GM18511 (cell line): ENCODE results near the gene IGDCC3.

ENCODE experiments used
- ATAC-seq: cut with Tn5 transposase; IDR thresholded peaks from one replicate; pipeline ENCODE4 v1.9.1; 2021; ENCODE audit warnings: mild to moderate bottlenecking, moderate library complexity; ENCODE audit not compliant: unreplicated experiment

Gene IGDCC3

DNA sequence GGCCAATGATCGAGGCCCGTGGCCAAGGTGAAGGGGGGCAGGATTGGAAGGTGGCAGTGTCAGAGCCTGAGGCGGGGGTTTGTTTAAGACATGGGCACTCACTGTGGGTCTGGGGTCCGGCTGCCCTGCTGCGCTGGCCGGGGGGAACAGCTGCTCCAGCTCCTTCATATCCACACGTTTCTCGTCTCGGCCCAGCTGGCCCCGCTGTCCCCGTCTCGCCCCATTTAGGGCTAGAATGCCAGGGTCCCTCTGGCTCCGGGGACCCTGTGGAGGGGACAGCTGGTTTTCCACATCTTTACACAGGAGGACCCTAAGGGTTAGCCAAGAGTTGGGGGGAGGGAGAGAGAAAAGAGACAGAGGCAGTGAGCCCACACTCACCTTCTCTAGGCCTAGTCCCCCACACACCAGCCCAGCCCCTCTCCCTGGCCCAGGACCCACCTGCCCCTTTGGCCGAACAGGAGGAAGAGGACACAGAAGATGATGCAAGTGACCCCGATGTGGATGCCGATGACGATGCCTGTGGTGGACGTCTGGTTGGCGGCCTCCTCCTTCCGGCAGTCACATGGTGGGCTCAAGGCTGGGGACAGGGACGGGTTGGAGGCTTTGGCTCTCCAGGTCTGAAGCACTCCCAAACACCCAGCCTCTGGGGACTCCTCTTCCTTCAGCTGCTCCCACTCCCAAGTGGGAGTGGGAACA is 48.4 kb downstream of the IGDCC3 start:
- no peak for ATAC-seq

DNA sequence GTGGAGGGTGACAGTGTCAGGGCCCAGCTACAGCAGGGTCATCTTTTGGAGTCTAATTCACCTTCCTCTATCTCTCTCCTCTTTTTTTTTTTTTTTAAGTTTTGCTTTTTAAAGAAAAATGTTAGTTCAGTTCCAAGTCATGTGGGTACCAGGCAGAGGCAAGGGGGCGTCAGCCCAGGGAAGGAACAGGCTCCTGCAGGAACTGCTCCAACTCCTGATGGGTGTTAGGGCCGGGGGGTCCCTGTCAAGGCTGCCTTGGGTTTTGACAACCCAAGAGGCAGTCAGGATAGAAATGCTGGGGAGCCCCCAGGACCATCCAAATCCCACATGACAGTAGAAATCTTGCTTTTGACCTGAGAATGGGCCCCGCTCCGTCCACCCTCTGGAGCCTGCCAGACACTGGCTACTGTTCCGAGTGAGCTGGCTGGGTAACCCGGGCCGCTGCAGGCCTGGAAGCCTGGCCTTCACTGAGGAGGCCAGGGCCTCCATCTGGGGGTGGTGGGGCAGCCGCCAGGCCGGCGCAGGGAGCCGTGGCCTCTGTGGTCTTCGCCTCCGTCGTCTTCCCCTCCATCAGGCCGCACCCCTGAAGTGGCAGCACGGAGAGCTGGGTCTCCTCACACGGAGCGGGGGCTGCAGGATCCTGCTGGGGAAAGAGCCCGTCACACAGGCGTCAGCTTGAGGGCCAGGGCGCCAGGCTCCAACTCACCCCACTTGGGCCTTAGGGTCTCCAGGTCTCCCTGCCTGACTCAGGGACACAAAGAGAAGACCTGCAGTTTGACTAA is 49.1 kb downstream of the IGDCC3 start:
- ATAC-seq: no peak

DNA sequence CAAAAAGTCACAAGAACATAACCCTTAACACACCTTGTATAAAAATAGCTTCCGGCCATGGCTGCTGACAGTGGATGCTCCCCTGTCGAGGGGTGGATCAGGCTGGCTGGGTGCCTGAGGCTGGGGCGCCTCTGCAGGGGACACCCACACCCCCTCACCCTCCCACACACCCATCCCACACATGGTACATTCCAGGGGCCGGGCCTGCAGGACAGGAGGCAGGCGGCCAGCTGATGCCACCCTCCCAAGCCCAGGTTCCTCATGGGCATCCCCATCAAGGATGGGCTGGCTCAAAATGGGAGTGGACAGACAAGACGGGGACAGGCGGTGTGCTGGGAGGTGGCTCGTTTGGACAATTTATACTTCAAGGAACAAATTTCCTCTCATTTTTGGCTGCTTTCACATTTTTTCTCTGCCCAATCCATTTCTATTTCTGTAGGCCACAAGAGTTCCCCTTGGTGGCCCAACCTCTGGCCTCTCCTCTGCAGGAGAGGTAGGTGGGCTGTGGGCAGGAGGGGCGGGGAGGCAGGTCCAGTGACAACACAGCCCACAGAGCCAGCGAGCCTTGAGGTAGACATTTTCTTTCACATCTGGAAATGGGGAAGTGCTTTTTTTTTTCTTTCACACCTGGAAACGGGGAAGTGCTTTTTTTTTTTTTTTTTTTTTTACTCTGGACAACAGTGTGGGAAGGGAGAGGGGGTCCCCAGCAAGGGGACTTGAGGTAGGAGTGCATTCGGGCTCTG is 50.0 kb downstream of the IGDCC3 start:
- no peak for ATAC-seq

DNA sequence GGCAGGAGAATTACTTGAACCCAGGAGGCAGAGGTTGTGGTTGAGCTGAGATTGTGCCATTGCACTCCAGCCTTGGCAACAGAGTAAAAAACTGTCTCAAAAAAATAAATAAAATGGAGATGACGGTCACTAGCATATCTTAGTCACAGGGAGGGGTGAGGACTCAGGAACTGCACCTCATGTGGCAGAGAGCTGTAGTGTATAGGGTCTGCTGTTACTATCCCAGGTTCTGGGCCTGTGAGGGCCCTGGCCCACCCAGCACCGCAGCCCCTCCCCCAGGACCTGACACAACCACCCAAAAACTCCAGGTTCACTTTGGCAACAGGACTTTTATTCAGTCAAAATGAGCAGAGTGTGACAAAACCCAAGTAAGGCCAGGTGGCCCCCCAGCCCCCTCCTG is 51.0 kb downstream of the IGDCC3 start:
- ATAC-seq: no peak

DNA sequence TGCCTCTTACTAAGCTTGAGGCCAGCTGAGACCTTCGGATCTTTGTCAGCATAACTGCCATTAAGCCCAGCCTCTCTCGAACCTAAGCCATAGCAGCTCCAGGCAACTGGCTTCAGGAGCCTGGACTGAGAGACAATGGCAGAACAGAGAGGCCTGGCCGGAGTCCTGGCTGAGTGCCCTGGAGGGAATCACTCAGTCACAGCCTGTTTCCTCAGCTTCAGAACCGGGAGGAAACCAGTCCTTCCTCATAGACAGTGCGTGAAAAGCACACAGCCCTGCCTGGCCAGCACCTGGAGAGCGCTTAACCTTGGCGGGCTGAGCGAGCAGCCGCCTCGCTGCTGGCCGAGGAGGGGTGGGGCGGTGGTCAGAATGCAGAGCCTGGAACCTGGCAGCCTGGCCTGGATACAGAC is 51.7 kb downstream of the IGDCC3 start:
- no peak for ATAC-seq

DNA sequence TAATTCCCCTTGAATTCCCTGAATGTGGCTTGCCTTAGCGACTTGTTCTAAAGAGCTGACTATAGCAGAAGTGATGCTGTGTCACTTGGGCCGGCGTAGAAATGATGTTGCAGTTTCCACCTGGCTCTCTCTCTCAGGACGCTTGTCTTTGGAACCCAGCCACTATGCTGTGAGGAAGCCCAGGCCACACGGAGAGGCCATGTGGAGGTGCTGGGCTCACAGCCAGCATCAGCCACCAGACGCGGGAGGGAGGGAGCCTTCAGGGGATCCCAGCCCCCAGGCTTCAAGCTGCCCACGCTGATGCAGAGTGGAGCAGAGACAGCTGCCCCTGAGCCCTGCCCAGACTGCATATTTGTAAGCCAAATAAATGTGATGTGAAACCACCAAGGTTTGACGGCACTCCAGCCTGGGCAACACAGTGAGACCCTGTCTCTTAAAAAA is 54.7 kb downstream of the IGDCC3 start:
- ATAC-seq: no peak

DNA sequence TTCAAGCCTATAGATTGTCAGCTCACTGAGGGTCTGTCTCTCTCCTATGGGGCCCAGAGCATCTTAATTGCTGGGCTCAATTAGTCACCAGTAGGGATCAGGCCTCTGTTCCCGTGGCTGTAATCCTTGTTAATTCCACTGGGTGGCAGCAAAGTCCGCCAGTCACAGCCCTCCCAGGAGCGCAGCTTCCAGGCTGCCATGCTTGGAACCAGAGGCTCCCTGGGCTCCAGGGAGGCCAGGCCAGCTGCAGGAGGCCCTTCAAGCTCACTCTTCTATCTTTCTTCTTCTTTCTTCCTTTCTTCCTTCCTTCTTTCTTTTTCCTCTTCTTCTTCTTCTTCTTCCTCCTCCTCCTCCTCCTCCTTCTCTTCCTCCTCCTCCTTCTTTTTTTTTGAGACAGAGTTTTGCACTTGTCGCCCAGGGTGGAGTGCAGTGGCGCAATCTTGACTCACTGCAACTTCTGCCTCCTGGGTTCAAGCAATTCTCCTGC is 58.9 kb downstream of the IGDCC3 start:
- ATAC-seq: no peak

DNA sequence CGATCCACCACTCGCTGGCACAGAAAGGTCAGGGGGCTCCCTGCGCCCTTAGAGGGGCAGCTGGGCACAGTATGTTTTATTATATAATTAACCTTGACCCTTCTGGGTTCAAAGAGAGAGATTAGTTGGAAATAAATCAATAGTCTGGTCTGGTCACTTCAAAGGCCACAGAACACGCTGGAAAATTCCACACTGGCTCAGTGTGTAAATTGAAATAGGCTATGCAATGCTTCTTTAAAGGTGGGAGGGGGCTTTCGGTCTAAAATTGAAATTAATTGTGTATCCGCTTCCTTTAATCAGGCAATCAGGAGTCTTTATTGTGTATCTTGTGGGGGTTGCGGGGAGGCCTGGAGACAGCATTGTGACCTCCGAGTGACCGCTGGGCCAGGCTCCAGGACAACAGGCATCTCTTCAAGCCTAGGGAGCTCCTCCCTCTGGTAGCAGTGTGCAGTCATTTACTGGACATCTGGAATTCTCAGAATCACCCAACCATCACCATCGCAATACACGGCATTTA is 65.3 kb downstream of the IGDCC3 start:
- no peak for ATAC-seq

DNA sequence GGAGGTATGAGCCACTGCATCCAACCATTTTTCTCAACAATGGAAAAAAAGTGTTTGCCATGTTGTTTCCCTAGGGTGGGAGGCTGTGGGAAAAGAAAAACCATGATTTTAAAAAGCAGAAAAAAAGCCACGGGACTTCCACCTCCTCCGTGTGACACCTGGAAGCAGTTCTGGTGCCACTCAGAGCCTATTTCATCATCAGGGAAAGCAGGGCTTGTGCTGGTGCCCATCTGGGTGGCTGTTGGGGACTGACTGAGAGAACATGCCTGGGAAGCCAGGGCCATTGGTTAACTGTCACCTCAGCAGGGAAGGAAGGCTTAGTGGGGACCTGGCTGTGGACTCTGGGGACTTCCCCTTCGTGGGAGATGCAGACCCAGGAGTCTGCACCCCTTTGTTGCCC is 66.0 kb downstream of the IGDCC3 start:
- no peak for ATAC-seq

DNA sequence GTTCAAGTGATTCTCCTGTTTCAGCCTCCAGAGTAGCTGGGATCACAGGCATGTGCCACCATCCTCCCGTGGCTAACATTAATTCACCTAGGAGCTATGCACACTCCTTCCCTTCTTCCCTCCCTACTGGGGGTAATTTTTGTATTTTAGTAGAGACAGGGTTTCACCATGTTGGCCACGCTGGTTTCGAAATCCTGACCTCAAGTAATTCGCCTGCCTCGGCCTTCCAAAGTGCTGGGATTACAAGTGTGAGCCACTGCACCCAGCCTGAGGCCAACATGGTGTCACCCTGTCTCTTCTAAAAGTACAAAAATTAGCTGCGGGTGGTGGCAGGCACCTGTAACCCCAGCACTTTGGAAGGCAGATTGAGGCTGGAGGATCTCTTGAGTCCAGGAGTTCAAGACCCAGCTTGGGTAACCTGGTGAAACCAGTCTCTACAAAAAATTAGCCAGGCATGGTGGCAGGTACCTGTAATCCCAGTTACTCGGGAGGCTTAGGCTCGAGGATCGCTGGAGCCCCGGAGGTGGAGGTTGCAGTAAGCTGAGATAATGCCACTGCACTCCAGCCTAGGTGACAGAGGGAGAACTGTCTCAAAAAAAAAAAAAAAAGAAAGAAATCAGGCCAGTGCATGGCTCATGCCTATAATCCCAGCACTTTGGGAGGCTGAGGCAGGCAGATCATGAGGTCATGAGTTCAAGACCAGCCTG is 67.2 kb downstream of the IGDCC3 start:
- no peak for ATAC-seq

DNA sequence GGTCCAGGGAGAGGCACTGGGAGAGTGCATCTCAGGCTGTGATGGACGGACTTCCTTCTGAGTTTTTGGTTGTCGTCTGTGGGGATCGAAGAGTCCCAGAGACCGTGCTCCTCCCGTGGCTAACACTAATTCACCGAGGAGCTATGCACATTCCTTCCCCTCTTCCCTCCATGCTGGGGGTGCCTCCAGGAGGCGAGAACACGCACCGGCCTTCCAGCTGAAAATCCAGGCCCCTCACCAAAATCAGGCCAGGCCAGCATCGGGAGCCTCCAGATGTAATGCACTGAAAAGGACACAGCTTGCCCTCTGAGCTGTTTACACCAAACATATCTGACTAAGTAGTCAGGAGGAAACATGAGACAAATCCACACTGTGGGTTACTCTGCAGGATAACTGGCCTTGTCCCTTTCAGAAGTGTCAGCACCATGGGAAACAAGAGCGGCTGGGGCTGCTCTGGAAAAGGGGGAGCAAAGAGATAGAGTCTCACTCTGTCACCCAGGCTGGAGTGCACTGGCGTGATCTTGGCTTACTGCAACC is 67.9 kb downstream of the IGDCC3 start:
- ATAC-seq: no peak

DNA sequence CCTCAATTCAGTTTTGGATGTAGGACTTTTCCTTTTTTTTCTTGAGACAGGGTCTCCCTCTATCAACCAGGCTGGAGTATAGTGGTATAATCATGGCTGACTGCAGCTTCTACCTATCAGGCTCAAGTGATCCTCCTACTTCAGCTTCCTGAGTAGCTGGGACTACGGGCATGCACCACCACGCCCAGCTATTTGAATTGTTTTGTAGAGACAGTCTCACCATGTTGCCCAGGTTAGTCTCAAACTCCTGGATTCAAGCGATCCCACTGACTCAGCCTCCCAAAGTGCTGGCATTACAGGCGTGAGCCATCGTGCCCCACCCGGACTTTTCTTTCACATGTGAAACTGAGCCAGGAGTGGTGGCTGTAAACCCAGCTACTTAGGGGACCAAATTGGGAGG is 69.8 kb downstream of the IGDCC3 start:
- no peak for ATAC-seq

DNA sequence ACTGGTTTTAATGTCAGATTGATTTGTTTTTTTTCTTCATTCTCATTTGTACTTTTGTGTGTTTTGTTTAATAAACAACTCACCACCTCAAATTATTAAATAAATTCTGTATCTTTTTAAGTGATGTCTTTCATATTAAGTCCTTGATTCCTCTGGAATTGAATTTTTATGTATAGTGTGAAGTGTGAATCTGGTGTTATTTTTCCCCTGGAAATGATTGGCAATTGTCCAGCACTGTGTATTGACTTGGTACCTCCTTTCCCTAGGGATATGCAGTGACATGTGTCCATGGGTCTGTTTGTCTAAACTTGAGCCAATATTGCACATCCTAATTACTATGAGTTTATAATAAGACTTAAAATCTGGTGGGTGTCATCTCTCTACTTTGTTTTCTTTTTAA is 71.3 kb downstream of the IGDCC3 start:
- no peak for ATAC-seq

DNA sequence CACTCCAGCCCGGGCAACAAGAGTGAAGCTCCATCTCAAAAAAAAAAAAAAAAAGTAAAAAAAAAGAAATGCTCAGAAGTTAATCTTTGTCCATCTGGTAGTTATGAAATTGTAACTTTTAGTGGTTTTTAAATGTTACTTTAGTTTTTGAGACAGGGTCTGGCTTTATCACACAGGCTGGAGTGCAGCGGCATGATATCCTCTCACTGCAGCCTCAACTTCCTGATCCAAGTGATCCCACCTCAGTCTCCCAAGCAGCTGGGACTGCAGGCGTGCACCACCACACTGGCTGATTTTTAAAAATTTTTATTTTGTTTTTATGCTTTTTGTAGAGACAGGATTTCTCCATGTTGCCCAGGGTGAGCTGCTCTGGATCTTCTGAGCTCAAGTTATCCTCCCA is 72.0 kb downstream of the IGDCC3 start:
- no peak for ATAC-seq

DNA sequence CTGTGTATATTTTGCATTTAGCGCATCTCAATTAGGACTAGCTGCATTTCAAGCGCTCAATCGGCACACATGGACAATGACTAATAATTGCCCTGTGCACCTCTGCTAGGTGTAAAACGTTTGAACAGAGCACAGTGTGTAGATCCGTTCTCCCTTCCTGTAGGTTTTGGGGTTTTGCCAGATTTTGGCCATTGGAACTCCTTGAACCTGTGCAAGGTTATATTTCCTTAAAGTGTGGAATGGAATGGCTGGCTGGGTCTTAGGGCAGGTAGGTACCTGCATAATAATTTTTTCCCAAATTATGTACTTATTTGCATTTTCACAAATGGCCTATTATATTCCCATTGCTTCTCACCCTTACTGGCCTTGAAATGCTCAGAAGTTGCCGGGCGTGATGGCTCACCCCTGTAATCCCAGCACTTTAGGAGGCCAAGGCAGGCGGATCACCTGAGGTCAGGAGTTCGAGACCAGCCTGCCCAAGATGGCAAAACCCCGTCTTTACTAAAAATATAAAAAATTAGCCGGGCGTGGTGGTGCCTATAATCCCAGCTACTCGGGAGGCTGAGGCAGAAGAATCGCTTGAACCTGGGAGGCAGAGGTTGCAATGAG is 72.5 kb downstream of the IGDCC3 start:
- ATAC-seq: no peak

DNA sequence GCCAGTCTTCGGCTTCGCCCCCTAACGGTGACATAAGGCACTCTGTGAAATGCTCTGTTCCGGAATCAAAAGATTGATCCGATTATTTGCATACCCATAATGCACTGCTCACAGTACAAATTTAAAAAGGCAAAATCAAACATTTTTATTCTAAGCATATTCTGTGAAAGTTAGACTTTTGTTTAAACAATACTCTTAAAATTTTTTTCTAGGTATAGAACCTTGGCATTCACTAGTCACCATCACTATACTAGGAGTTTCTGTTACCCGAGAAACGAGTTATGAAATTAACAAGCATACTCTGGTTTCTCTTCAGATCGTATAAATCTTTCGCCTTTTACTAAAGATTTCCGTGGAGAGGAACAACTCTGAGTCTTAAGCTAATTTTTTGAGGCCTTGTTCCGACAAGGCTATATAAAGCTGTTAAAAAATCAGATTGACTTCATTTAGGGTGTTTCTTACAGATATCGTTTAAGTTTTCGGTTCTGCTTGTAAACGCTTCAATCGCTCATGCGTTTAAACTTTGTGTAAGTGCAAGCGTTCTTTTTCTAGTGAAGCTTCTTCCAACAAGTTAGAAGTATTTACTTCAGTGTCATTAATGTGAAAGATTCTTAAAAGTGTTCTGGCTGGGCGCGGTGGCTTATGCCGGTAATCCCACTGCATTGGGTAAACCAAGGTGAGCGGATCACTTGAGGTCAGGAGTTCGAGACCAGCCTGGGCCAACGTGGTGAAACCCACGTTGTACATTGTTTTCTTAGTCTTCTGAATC is 73.2 kb downstream of the IGDCC3 start, which contains the start of gene RNU5B-1:
TSS of gene RNU5B-1 (plus strand) at position 297 of the 769 bp plus-strand sequence.
- ATAC-seq: peak; percentile 71

DNA sequence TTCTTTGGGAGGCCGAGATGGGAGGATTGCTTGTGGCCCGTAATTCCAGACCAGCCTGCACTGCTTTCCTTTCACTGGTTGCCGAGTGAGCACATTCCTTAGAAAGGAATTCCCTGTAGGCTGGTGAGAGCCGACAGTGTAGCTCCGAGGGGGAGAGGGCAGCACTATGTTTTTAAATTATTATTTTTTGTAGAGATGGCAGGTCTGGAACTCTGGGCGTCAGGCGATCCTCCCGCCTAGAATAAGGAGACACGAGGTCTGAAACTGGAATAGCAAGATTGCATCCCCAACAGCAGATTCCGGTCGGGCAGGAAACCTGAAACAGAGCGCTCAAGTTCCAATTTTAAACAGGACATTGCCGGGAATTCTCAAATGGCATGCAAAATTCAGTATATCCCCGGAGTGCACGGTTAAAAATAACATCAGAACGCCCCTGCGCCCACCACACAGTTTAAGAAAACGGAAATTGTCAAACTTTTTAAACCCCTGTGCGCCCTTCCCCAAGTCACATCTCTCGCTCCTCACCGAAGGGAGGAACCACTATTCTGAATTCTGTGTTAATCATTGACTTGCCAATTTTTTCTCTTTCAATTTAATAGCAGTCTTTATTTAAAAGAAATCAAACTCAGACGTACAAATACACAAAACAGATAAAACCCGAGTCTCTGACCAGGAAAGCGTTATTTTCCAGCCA is 74.0 kb downstream of the IGDCC3 start:
- ATAC-seq: peak; percentile 1

DNA sequence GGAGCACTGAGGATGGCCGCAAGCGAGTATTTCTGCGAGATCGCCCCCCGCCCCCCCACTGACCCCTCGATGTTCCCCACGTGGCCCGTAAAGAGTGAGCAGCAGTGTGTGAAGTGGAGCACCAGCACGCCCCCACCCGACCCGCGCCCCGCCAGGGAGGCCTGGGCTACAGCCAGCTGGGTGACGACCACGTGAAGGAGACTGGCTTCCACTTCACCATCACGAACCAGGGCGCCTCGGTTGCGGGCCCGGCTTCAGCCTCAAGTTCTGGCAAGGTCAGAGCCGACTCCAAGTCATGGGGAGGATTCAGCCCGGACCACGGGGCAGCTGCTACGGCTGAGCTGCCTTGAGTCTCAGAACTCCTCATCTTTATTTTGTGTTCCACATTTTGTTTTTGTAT is 75.7 kb downstream of the IGDCC3 start:
- ATAC-seq: no peak
